SIG-M5 treated with dmso at 0.1 percent for 504 hours (cell line): ENCODE data around the gene MAPK7.
A peak's percentile ranks its signal among the peaks of the same experiment; 100 is the strongest.

Experiments used
- DNase-seq: peaks from one replicate; lab custom pipeline; 2025; ENCODE audit not compliant: unreplicated experiment; lab: John Stamatoyannopoulos, UW

Gene MAPK7

DNA sequence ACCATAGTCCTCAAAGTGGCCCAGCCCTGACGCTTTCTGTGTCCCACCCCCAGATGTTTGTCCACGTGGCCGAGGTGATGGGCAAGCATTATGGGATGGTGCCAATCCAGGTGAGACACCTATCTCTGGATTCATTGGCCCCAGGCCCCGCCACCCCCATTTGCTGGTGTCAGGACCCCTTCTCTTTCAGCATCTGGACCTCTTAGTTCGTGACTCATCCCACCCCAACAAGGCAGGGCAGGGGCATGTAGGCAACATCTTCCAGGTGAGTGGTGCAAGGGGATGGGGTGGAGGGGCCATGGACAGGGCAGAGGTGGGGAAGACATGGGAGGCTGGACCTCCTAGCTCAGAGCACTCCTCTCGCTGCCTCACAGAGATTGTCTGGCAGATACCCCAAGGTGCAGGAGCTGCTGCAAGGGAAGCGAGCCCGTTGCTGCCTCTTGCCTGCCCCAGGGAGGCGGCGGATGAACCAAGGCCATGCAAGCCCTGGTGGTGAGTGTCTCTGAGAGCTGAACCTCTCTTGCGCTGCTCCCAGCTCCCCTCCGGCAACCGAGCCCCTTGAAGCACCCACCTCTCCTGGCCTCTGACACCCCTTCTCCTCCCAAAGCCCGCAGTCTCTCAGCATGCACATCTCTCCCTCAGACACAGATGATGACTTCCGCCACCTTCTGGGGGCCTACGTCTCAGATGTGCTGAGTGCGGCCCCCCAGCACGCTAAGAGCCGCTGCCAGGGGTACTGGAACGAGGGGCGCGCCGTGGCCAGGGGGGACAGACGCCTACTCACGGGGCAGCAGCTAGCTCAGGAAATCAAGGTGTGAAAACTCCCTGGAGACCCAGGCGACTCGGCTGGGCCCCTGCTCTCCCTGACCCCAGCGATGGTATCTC lies 36.3 kb downstream of the MAPK7 start:
- DNase-seq: no peak

DNA sequence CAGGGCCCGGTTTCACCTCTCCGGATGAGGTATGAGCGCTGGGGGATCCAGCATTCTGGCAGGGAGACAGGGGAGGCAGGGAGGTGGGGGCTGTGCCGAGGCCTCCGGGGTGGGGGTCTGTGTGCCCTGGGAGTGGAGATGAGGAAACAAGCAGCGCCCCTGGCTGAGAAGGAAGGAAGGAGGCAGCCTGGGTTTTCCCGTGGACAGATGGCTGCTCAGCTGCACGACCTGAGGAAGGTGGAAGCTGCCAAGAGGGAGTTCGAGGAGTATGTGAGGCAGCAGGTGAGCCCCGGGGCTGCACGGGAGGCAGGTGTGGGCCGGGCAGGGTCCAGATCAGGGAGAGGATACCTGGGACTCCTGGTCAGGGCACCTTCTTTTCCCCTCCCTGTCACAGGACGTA lies 37.0 kb downstream of the MAPK7 start:
- DNase-seq: no peak

DNA sequence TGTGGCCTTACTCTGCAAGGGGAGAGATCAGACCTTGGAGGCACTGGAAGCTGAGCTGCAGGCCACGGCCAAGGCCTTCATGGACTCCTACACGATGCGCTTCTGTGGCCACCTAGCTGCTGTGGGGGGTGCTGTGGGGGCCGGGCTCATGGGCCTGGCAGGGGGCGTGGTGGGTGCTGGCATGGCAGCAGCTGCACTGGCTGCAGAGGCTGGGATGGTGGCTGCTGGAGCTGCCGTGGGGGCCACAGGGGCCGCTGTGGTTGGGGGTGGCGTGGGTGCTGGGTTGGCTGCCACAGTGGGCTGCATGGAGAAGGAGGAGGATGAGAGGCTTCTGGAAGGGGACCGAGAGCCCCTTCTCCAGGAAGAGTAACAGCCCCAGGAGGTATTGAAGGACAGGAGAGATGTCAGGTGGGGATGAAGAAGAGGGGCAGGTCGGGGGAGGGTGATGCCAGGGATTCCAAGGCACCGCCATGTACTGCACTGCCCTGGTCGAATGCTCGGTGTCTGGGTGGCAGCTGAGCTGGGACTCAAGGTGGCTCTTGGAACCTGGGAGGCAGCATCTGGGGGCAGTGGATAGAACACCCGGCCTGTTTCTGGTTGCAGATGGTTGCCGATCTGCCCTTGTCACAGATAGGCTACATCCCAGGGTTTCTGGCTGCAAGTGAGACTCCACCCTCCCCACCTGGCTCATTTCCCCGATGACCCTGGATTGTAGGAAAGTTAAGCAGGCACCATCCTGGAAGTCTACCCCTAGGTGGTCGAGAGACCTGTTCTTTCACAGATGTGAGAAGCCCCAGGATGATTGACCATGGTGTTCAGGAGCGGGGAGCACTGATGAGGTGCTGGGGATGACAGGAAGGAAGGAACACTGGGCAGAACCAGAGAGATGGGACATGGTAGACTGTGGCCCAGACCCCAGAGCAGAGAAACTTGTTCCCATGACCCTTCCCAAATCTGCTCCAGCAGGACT lies 37.8 kb downstream of the MAPK7 start:
- no peak for DNase-seq

DNA sequence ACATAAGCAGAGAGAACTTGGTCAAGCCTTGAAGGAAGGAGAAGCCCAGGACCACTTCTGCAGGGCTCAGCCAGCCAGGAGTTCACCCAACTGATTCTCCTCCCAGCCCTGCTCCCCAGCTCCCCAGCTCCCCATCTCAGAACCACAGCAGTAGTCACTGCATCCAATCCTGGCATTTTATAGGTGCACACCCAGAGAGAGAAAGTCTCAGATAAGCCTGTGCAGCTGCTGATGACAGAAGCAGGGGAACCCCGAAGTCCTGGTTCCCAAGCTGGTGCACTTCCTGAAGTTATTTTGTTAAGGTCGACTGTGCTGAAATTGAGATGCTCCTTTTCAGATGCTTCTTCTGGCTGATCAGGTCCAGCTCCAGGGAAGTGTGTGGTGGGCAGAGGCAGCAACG lies 39.3 kb downstream of the MAPK7 start:
- DNase-seq: no peak

DNA sequence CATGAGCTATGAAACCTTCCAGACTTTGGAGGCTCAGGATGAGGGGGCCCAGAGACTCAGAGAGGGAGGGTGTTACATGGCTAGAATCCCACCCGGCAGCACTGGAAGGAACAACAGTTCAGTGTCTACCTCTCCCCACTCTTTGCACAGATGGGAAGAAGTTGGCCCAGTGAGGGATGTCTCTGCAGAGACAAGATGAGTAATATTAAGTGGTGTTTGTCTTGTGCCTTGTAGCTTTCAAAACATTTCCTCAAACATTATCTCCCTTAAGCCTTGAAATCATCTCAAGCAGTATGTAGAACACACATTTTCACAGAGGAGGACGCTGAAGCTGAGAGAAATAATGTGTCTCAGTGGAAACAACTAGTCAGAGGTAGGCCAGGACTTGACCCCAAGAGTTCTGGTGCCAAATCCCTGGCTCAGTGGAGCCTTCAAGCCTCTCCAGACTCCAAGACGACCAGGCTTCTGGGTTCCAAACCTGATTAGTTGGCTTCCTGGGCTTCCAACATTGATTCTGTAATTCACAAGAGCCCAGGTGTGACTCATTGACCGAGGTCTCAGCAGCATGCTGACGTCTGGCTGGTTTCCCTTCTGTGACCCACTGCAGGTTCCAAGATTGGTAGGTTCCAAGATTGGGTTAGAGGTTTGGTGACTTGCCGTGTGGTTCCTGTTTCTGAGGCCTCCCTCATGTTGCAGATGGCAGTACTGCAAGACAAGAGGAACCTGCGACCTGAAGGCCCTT lies 40.1 kb downstream of the MAPK7 start:
- peak; percentile 72 for DNase-seq

DNA sequence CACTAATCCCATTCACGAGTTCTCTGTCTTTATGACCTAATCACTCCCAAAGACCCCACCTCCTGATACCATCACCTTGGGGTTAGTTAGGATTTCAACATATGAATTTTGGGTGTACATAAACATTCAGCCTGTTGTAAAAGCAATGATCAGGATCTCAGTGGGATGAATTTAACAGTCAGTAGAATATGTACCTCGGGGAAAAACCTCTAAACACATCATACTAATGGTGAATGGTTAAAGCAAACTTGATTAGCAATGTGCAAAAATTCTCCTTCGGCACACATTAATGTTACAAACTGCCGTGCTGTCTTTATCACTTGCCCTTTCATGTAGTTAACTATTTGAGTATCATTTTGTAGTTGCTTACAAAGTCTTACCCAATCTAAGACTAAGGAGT lies 42.9 kb downstream of the MAPK7 start:
- DNase-seq: no peak

DNA sequence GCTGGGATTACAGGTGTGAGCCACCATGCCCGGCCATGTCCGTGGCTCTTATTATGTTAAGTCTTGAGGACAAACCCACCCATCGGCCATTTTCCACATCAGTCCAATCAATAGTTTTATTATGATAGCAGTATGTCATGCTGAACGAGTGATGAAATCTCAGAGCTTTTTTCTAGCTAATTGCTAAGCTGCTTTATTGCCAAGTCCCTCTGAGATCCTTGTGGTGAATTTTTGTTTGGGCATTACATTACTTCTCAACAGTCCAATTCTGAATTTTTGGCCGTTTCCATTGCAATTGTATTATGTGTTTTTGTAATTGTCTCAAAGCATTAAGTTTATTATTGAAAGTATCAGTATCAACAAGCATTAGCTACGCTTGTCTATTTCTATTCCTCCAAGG lies 43.6 kb downstream of the MAPK7 start:
- no peak for DNase-seq

DNA sequence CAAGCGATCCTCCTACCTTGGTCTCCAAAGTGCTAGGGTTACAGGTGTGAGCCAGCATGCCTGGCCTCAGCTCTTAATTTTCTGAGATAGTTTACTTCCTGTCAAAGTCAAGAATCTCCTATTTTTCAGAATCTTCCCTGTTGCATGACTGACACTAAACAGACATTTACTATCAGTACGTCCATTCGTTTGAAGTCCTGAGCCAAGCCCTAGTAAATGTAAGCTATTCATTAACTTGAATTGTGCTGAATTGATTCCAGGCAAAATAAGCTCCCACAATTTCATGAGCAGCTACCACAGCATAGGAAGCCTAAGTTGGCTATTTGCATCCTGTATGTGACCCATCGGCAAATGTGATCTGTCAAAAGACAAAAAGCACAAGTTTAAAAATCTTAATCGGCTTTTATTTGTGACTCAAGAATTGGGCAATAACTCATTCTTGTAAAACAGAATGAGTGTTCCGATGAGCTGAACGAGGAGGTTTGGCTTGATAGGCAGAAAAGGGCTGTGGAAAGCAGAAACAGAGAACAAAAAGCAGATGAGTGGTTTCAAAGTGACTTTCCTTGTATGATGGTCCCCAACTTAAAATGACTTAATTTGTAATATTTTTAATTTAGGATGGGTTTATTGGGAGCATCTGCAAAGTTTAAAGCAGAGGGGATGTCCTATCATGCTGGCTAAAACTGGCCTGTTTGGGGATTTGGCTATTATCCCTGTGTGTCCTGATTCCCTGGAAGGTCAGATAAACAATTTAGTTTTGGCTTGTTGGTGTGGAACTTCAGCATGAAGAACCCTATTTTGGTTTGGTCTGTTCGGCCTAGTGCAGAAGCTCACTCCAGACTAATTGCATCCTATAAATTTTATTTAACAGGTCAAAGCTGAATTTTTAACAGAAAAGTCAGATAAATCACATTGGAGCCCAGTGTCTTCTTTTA lies 46.9 kb downstream of the MAPK7 start:
- peak; percentile 13 for DNase-seq

DNA sequence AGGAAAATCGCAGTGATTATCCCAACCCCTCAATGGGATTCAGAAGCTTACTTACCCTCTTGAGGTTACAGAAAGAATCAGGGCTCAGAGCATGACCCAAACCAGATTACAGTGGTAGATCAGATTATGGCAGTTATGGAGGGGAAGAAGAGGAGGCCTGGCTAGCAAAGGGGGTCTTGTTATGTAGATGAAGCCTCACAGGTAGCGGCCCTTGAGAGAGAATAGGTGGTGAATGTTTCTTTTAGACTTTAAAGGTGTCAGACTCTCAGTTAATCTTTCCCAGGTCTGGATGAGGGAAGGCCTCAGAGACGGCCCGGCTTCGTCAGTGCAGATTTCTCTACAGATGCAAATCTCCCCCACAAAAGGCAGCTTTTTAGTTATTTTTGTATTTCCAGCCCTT lies 48.3 kb downstream of the MAPK7 start:
- DNase-seq: no peak

DNA sequence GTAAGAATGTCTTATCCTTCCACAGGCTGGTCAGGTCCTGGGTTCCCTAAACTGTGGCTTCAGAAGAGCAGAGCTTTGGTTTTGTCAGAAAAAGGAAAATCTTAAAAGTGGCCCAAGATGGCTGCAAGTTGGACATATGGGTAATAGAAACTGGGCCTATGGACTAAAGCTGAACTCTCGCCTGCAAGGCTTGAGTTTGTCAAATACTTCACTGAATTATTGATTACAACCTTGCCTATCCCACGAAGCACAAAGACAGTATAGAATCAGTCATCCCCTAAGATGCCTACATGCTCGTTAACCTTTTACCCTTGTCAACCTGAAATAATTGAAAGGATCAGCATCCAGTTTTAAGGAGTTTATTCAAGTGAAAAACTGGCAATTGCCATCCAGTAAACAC lies 53.4 kb downstream of the MAPK7 start:
- DNase-seq: no peak
